ENCODE results near the gene RUNX1. TPM values are rescaled to one million over a fixed set of nuclear protein-coding genes. Genes with fewer than 3 reads are reported as not detected.

Gene RUNX1
- total RNA-seq, 3 donors from 2014 or later: 24.8 to 165 (median 127) TPM

GRCh38 chr21:34820051-34820450 is 229.1 kb downstream of the RUNX1 start:
- Histone ChIP-seq H3K4me1 (peaks cover 6 to 40% of the 10 kb centered on the region in 2 donors), H3K36me3 (no peaks in the 10 kb centered on the region), H3K4me3 (no peak overlapping the region), H3K27me3 (no peaks in the 10 kb centered on the region), H3K9me3 (no peaks in the 10 kb centered on the region), H3K27ac (peak overlapping the region; percentile 75 to 84)
- TF ChIP-seq POLR2AphosphoS5 (IDR thresholded peaks at IDR 0.05) (no peak), CTCF (IDR thresholded peaks at IDR 0.05) (no peak), POLR2A (IDR thresholded peaks at IDR 0.05) (no peak)
- no peak for DNase-seq (ENCODE audit: low spot score in 2 of 2)
- intact Hi-C loops (cut with DNase I; ENCODE audit: low total_unique reads): loop anchor here (5.0 kb wide), 1 partner anchor 812 kb away; no protein-coding TSS in a partner anchor

GRCh38 chr21:34819357-34819999 is 229.6 kb downstream of the RUNX1 start:
- intact Hi-C loops (cut with DNase I; ENCODE audit: low total_unique reads): no loop called here
- no peaks in the 10 kb centered on the region for H3K27me3 ChIP-seq
- no peaks in the 10 kb centered on the region for H3K36me3 ChIP-seq
- DNase-seq (ENCODE audit: low spot score in 2 of 2): no peak
- TF ChIP-seq CTCF (IDR thresholded peaks at IDR 0.05) (no peak), POLR2A (IDR thresholded peaks at IDR 0.05) (no peak), POLR2AphosphoS5 (IDR thresholded peaks at IDR 0.05) (no peak)
- H3K4me1 ChIP-seq: peaks cover 7 to 45% of the 10 kb centered on the region in 2 donors
- peak overlapping the region; percentile 75 to 84 for H3K27ac ChIP-seq
- no peaks in the 10 kb centered on the region for H3K9me3 ChIP-seq
- no peak overlapping the region for H3K4me3 ChIP-seq

- no peak for TF ChIP-seq POLR2AphosphoS5 (IDR thresholded peaks at IDR 0.05)
- TF ChIP-seq CTCF (IDR thresholded peaks at IDR 0.05): no peak
- TF ChIP-seq POLR2A (IDR thresholded peaks at IDR 0.05): no peak
- H3K36me3 ChIP-seq: no peaks in the 10 kb centered on the region
- intact Hi-C loops (cut with DNase I; ENCODE audit: low total_unique reads): no loop called here
- H3K9me3 ChIP-seq: no peaks in the 10 kb centered on the region
- H3K27ac ChIP-seq: peak overlapping the region; percentile 75 to 84
- peaks cover 7 to 52% of the 10 kb centered on the region in 2 donors for H3K4me1 ChIP-seq
- H3K4me3 ChIP-seq: no peak overlapping the region
- no peak for DNase-seq (ENCODE audit: low spot score in 2 of 2)
- H3K27me3 ChIP-seq: no peaks in the 10 kb centered on the region
These were observed 230.4 kb downstream of the RUNX1 start for GRCh38 chr21:34818662-34819158.

GRCh38 chr21:34817821-34818661 is 231.1 kb downstream of the RUNX1 start:
- Histone ChIP-seq H3K4me1 (peaks cover 7 to 52% of the 10 kb centered on the region in 2 donors), H3K4me3 (no peak overlapping the region), H3K36me3 (no peaks in the 10 kb centered on the region), H3K27ac (peak overlapping the region; percentile 75 to 84), H3K9me3 (no peaks in the 10 kb centered on the region), H3K27me3 (no peaks in the 10 kb centered on the region)
- intact Hi-C loops (cut with DNase I; ENCODE audit: low total_unique reads): no loop called here
- DNase-seq (ENCODE audit: low spot score in 2 of 2): peak in 1 of 2 donors; percentile 83
- TF ChIP-seq CTCF (IDR thresholded peaks at IDR 0.05) (no peak), POLR2AphosphoS5 (IDR thresholded peaks at IDR 0.05) (no peak), POLR2A (IDR thresholded peaks at IDR 0.05) (no peak)
